WTC11 (cell line): ENCODE results near the gene OTOG.

Experiments
- CREB1 ChIP-seq: sonication (generic); formaldehyde crosslinking; IDR thresholded peaks from 2 replicates; pipeline ENCODE4 v1.8.0; 2023; ENCODE audit warnings: mild to moderate bottlenecking, missing genetic modification reagents
- CTCF ChIP-seq: fragments of 200-600 bp; IDR thresholded peaks from 2 replicates; pipeline ENCODE4 v1.8.0; 2022; ENCODE audit warnings: antibody characterized with exemption
- E2F1 ChIP-seq: sonication (generic); formaldehyde crosslinking; IDR thresholded peaks from 2 replicates; pipeline ENCODE4 v1.8.0; 2022; ENCODE audit warnings: mild to moderate bottlenecking, missing genetic modification reagents
- SP1 ChIP-seq: sonication (generic); formaldehyde crosslinking; conservative IDR thresholded peaks from 2 replicates; pipeline ENCODE4 v1.8.1; 2022; ENCODE audit warnings: missing genetic modification reagents
- ZNF121 ChIP-seq: sonication (generic); formaldehyde crosslinking; IDR thresholded peaks from 2 replicates; pipeline ENCODE4 v1.8.0; 2023; ENCODE audit warnings: missing genetic modification reagents
- TF ChIP-seq, protein P1 (sequence below): fragments of 250-450 bp; sonication (Bioruptor Pico); IDR thresholded peaks from 2 replicates; pipeline ENCODE4 v1.9.0; 2021; ENCODE audit warnings: moderate library complexity, mild to moderate bottlenecking, inconsistent platforms, borderline replicate concordance
- TF ChIP-seq, protein P2 (sequence below): fragments of 250-450 bp; sonication (Bioruptor Pico); IDR thresholded peaks from 2 replicates; pipeline ENCODE4 v2.1.2; 2022; ENCODE audit warnings: mild to moderate bottlenecking, moderate library complexity

- TF ChIP-seq, protein P1, sequence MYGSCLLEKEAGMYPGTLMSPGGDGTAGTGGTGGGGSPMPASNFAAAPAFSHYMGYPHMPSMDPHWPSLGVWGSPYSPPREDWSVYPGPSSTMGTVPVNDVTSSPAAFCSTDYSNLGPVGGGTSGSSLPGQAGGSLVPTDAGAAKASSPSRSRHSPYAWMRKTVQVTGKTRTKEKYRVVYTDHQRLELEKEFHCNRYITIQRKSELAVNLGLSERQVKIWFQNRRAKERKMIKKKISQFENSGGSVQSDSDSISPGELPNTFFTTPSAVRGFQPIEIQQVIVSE (CRISPR knock-in tag), result no peak
- TF ChIP-seq, protein P2, sequence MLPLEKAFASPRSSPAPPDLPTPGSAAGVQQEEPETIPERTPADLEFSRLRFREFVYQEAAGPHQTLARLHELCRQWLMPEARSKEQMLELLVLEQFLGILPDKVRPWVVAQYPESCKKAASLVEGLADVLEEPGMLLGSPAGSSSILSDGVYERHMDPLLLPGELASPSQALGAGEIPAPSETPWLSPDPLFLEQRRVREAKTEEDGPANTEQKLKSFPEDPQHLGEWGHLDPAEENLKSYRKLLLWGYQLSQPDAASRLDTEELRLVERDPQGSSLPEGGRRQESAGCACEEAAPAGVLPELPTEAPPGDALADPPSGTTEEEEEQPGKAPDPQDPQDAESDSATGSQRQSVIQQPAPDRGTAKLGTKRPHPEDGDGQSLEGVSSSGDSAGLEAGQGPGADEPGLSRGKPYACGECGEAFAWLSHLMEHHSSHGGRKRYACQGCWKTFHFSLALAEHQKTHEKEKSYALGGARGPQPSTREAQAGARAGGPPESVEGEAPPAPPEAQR (CRISPR knock-in tag), result no peak
- TF ChIP-seq E2F1 (CRISPR knock-in tag) (no peak), CTCF (no peak), ZNF121 (CRISPR knock-in tag) (no peak), CREB1 (no peak), SP1 (CRISPR knock-in tag) (no peak)
Observed at GRCh38 chr11:17575431-17576425, 28.7 kb downstream of the OTOG start.
